Epithelial cell of esophagus (primary cell): ENCODE data around the gene RER1.

ENCODE experiments used
- DNase-seq: peaks from one replicate; pipeline ENCODE4 v3.0.0; 2010; ENCODE audit warnings: low read depth
- H3K4me3 ChIP-seq: 2 replicates; pipeline ENCODE4 v1.5.1; 2011; ENCODE audit warnings: mild to moderate bottlenecking, low read length, control low read depth
- CTCF ChIP-seq: IDR thresholded peaks from 2 replicates; pipeline ENCODE4 v1.5.1; 2011; ENCODE audit warnings: low read depth, mild to moderate bottlenecking, low read length, control low read depth, inconsistent platforms; ENCODE audit not compliant: insufficient read depth; ENCODE audit errors: missing control alignments

Gene RER1

DNA sequence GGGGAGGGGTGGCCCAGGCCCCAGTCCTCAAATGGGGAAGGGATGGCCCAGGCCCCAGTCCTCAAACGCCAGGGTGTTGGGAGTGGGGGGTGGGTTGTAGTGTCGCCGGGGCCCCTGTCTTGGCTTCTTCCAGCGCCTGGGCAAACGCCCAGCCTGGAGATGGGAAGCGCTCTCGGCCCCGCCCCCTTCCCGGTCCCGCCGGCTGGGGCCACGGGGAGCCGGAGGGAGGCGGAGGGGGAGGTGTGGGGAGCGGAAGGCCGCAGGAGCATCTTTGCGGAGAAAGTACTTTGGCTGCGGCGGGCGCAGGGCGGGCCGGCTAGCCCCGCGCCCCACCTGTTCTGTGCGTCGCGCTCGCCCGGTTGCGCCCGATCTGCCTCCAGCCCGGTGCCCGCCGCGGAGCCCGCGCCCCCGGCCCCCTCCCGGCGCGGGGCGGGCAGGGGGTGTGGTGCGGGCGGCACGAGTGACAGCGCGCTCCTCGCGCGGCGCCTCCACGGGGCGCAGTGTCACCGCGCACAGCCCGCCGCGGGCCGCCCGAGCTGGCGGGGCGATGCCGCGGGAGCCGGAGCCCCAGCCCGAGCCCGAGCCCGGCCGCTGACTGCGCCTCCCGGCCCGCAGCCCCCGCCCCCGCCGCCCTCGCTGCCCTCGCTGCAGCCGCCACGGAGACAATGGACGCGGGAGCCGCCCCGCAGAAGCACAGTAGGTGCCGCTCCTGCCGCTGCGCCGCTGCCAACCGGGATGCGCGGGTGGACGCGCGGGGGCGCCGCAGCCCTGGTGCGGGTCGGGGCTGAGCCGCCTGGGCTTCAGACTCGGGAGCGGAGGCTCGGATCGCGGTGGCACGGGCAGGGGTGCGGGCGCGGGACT is 51.9 kb downstream of the RER1 start:
- no peak for DNase-seq
- H3K4me3 ChIP-seq, result no peak overlapping the region

GRCh38 chr1:2444138-2444591 is 52.5 kb downstream of the RER1 start:
- TF ChIP-seq CTCF, result no peak
- no peak for DNase-seq
- no peak overlapping the region for H3K4me3 ChIP-seq

More for the DNA sequence above, 51.9 kb downstream of the RER1 start:
- TF ChIP-seq CTCF, result no peak

- H3K4me3 ChIP-seq, result no peak overlapping the region
- TF ChIP-seq CTCF, result no peak
Observed at GRCh38 chr1:2445162-2445822, 53.7 kb downstream of the RER1 start.

DNA sequence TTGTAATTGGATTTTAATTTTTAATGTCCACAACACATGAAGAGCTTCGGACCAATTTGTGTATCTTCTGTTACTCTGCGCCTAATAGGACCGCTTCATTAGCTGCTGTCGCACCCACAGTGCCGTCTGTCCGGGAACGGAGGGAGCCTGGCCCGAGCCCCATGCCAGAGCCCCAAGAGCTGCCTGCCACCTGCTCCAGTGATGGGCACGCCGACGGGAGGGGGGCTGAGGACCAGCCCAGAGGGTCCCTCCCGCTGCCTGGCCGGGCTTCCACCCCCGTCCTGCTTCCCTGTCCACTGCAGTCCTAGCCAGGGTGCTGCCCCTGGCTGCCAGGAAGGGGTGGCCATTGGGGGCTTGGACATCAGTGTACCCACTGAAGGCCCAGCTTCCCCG is 54.2 kb downstream of the RER1 start:
- H3K4me3 ChIP-seq, result no peak overlapping the region
- no peak for DNase-seq
- TF ChIP-seq CTCF, result no peak

More at GRCh38 chr1:2445162-2445822, 53.7 kb downstream of the RER1 start:
- DNase-seq, result no peak

DNA sequence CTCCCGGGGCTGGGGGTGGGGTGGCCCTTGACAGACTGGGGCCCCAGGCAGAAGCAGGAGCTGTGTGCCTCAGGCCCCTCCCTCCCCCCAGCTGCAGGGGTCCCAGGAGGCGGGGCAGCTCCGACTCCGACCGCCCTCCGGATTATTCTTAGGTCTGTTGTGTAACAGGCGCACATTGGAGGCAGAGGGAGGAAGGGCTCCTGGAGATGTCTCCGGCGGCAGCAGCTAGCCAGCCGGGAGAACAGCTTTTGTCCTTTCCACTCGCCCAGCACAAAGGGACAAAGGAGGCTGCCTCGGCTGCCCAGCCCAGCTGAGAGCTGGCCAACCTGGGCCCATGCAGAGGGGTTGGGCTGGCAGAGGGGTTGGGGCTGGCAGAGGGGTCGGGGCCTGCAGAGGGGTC is 54.8 kb downstream of the RER1 start:
- DNase-seq, result no peak
- TF ChIP-seq CTCF, result no peak
- H3K4me3 ChIP-seq, result no peak overlapping the region

DNA sequence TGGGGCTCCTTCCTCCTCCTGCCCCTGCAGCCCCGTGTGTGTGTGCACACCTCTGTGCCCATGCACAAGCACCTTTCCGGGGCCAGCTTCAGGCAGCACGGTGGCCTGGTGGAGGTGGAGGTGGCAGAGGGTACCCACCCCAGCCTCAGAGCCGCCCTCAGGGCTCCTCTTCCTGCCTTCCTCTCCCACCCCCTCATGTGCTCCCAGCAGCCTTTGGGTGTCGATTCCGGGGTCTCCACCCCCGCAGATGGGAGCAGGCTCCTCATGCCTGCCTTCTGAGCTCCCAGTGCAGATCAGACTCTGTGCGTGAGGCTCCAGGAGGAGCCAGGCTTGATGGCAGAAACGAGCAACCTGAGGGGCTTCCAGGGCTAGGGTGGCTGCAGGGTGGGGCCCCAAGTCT is 55.2 kb downstream of the RER1 start:
- no peak for TF ChIP-seq CTCF
- H3K4me3 ChIP-seq, result no peak overlapping the region
- no peak for DNase-seq
